H1 (cell line): ENCODE data around the gene SEH1L.

ENCODE experiments used
- CEBPB ChIP-seq: IDR thresholded peaks from 2 replicates; pipeline ENCODE4 v1.6.1; 2012; ENCODE audit warnings: low read depth, low read length
- CHD2 ChIP-seq: IDR thresholded peaks from 2 replicates; pipeline ENCODE4 v1.6.1; 2012; ENCODE audit warnings: low read length, improper control_type of control experiment
- EP300 ChIP-seq, 2 experiments: IDR thresholded peaks; 1 replicate in 1 of 2; 2 replicates in 1 of 2; pipeline ENCODE4 v1.6.1; 2011 to 2012; ENCODE audit warnings: low read depth in 2 of 2, low read length in 2 of 2, mild to moderate bottlenecking in 2 of 2, borderline replicate concordance in 1 of 2, inconsistent platforms in 1 of 2, moderate library complexity in 1 of 2
- EZH2 ChIP-seq: fragments of 200-600 bp; sonication (generic); IDR thresholded peaks from 2 replicates; pipeline ENCODE4 v1.7.1; 2012; ENCODE audit warnings: low read depth, mild to moderate bottlenecking, moderate library complexity, low read length, inconsistent platforms; ENCODE audit not compliant: severe bottlenecking
- MAFK ChIP-seq: IDR thresholded peaks from 2 replicates; pipeline ENCODE4 v1.6.1; 2012; ENCODE audit warnings: low read depth, mild to moderate bottlenecking, improper control_type of control experiment, low read length
- PHF8 ChIP-seq: fragments of 200-600 bp; sonication (generic); conservative IDR thresholded peaks from 2 replicates; pipeline ENCODE4 v1.7.1; 2012; ENCODE audit warnings: low read depth, mild to moderate bottlenecking, inconsistent platforms, low read length, moderate library complexity
- POLR2A ChIP-seq, 2 experiments: IDR thresholded peaks; 1 replicate in 1 of 2; 2 replicates in 1 of 2; pipeline ENCODE4 v1.6.1; 2011; ENCODE audit warnings: low read depth in 2 of 2, low read length in 2 of 2, mild to moderate bottlenecking in 2 of 2; ENCODE audit errors: control extremely low read depth in 1 of 2
- POLR2AphosphoS5 ChIP-seq: IDR thresholded peaks from 2 replicates; pipeline ENCODE4 v1.6.1; 2011; ENCODE audit warnings: low read depth, low read length
- RAD21 ChIP-seq, 2 experiments: IDR thresholded peaks in 1 of 2; conservative IDR thresholded peaks in 1 of 2; 2 replicates each; pipeline ENCODE4 v1.6.1; 2011; ENCODE audit warnings: low read depth in 2 of 2, low read length in 2 of 2, improper control_type of control experiment in 1 of 2, inconsistent platforms in 1 of 2, mild to moderate bottlenecking in 1 of 2, moderate library complexity in 1 of 2
- SIN3A ChIP-seq, 2 experiments: IDR thresholded peaks in 1 of 2; conservative IDR thresholded peaks in 1 of 2; 2 replicates each; pipeline ENCODE4 v1.6.1; 2011 to 2012; ENCODE audit warnings: low read length in 2 of 2, improper control_type of control experiment in 1 of 2, low read depth in 1 of 2, mild to moderate bottlenecking in 1 of 2
- SP1 ChIP-seq: IDR thresholded peaks from 2 replicates; pipeline ENCODE4 v1.6.1; 2011; ENCODE audit warnings: low read depth, low read length
- TF ChIP-seq, protein P1 (sequence below): IDR thresholded peaks from 2 replicates; pipeline ENCODE4 v1.6.1; 2012; ENCODE audit warnings: inconsistent platforms
- TF ChIP-seq, protein P2 (sequence below), 3 experiments: IDR thresholded peaks; 1 replicate in 2 of 3; 2 replicates in 1 of 3; pipeline versions ENCODE4 v1.5.1 to v1.6.1; 2011; ENCODE audit warnings: low read length in 3 of 3, mild to moderate bottlenecking in 3 of 3, inconsistent platforms in 2 of 3, low read depth in 1 of 3, moderate library complexity in 1 of 3; ENCODE audit not compliant: insufficient read depth in 1 of 3; ENCODE audit errors: control extremely low read depth in 1 of 3

DNA sequence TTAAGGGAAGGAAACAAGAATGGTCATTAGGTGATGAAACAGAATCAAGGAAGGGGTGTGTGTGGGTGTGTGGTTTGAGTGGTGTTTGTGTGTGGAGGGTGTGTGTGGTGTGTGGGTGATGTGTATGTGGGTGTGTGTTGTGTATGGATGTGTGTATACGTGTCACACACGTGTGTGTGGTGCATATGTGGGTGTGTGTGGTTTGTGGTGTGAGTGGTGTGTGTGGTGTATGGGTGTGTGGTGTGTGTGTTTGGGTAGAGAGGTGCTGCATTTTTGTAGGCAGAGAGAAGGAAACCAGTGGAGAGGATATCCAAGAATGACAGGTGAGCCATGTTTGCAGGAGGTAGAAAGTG lies 42.3 kb downstream of the SEH1L start:
- TF ChIP-seq CEBPB (no peak), POLR2A (IDR thresholded peaks at IDR 0.05; ENCODE audit: control extremely low read depth in 1 of 2, low read depth in 2 of 2, low read length in 2 of 2) (no peak), EZH2 (no peak), SP1 (no peak), POLR2AphosphoS5 (no peak), PHF8 (no peak), MAFK (no peak), RAD21 (IDR thresholded peaks at IDR 0.05 in 1 of 2, conservative IDR thresholded peaks at IDR 0.05 in 1 of 2; ENCODE audit: low read depth in 2 of 2, low read length in 2 of 2) (no peak), SIN3A (conservative IDR thresholded peaks at IDR 0.05 in 1 of 2, IDR thresholded peaks at IDR 0.05 in 1 of 2; ENCODE audit: low read depth in 1 of 2, low read length in 2 of 2) (no peak), CHD2 (no peak), EP300 (IDR thresholded peaks at IDR 0.05; ENCODE audit: borderline replicate concordance in 1 of 2, low read depth in 2 of 2, low read length in 2 of 2) (no peak)
- TF ChIP-seq, protein P1, sequence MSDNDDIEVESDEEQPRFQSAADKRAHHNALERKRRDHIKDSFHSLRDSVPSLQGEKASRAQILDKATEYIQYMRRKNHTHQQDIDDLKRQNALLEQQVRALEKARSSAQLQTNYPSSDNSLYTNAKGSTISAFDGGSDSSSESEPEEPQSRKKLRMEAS: no peak
- TF ChIP-seq, protein P2, sequence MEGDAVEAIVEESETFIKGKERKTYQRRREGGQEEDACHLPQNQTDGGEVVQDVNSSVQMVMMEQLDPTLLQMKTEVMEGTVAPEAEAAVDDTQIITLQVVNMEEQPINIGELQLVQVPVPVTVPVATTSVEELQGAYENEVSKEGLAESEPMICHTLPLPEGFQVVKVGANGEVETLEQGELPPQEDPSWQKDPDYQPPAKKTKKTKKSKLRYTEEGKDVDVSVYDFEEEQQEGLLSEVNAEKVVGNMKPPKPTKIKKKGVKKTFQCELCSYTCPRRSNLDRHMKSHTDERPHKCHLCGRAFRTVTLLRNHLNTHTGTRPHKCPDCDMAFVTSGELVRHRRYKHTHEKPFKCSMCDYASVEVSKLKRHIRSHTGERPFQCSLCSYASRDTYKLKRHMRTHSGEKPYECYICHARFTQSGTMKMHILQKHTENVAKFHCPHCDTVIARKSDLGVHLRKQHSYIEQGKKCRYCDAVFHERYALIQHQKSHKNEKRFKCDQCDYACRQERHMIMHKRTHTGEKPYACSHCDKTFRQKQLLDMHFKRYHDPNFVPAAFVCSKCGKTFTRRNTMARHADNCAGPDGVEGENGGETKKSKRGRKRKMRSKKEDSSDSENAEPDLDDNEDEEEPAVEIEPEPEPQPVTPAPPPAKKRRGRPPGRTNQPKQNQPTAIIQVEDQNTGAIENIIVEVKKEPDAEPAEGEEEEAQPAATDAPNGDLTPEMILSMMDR (IDR thresholded peaks at IDR 0.05; ENCODE audit: control extremely low read depth in 1 of 3, insufficient read depth in 1 of 3, low read depth in 1 of 3, low read length in 3 of 3): no peak
